ENCODE measurements around the gene NLRP11. TPM values are rescaled to one million over a fixed set of nuclear protein-coding genes. Genes with fewer than 3 reads are reported as not detected.

Gene NLRP11
- total and polyA plus RNA-seq, 2 experiments from 2014 or later: not detected

DNA sequence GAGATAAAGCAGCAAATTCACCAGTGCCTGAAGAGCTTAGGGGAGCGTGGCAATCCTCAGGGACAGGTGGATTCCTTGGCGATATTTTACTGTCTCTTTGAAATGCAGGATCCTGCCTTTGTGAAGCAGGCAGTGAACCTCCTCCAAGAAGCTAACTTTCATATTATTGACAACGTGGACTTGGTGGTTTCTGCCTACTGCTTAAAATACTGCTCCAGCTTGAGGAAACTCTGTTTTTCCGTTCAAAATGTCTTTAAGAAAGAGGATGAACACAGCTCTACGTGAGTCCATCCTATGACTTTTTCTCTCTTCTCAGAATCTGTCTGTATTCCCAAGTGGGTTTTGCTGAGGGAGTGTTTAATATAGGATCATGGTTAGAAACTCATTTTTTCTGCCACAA lies 27.2 kb upstream of the NLRP11 start:
- H3K27ac ChIP-seq (ENCODE audit: low read depth): no peak overlapping the region
- H3K27ac Mint-ChIP-seq: no peak overlapping the region
- peaks cover 37% of the 10 kb centered on the region for H3K36me3 Mint-ChIP-seq (ENCODE audit: low read depth)
- no peak overlapping the region for H3K4me2 ChIP-seq
- no peaks in the 10 kb centered on the region for H3K4me1 Mint-ChIP-seq
- TF ChIP-seq JUNB (IDR thresholded peaks at IDR 0.05; ENCODE audit: unreplicated experiment) (no peak), CREB1 (CRISPR knock-in tag; IDR thresholded peaks at IDR 0.05; ENCODE audit: low read depth) (no peak), POLR2AphosphoS5 (IDR thresholded peaks at IDR 0.05; ENCODE audit: low read depth) (no peak), EZH2phosphoT487 (IDR thresholded peaks at IDR 0.05; ENCODE audit: unreplicated experiment) (no peak), NANOG (IDR thresholded peaks at IDR 0.05; ENCODE audit: borderline replicate concordance) (no peak), ZNF331 (CRISPR knock-in tag; IDR thresholded peaks at IDR 0.05; ENCODE audit: low read depth) (no peak), STAT1 (IDR thresholded peaks at IDR 0.05; ENCODE audit: unreplicated experiment) (no peak), EZH2 (IDR thresholded peaks at IDR 0.05; ENCODE audit: low read depth, unreplicated experiment) (no peak), ZNF114 (CRISPR knock-in tag; IDR thresholded peaks at IDR 0.05) (no peak)
- TF ChIP-seq, protein P1, sequence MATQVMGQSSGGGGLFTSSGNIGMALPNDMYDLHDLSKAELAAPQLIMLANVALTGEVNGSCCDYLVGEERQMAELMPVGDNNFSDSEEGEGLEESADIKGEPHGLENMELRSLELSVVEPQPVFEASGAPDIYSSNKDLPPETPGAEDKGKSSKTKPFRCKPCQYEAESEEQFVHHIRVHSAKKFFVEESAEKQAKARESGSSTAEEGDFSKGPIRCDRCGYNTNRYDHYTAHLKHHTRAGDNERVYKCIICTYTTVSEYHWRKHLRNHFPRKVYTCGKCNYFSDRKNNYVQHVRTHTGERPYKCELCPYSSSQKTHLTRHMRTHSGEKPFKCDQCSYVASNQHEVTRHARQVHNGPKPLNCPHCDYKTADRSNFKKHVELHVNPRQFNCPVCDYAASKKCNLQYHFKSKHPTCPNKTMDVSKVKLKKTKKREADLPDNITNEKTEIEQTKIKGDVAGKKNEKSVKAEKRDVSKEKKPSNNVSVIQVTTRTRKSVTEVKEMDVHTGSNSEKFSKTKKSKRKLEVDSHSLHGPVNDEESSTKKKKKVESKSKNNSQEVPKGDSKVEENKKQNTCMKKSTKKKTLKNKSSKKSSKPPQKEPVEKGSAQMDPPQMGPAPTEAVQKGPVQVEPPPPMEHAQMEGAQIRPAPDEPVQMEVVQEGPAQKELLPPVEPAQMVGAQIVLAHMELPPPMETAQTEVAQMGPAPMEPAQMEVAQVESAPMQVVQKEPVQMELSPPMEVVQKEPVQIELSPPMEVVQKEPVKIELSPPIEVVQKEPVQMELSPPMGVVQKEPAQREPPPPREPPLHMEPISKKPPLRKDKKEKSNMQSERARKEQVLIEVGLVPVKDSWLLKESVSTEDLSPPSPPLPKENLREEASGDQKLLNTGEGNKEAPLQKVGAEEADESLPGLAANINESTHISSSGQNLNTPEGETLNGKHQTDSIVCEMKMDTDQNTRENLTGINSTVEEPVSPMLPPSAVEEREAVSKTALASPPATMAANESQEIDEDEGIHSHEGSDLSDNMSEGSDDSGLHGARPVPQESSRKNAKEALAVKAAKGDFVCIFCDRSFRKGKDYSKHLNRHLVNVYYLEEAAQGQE (IDR thresholded peaks at IDR 0.05; ENCODE audit: unreplicated experiment): no peak
- TF ChIP-seq, protein P2, sequence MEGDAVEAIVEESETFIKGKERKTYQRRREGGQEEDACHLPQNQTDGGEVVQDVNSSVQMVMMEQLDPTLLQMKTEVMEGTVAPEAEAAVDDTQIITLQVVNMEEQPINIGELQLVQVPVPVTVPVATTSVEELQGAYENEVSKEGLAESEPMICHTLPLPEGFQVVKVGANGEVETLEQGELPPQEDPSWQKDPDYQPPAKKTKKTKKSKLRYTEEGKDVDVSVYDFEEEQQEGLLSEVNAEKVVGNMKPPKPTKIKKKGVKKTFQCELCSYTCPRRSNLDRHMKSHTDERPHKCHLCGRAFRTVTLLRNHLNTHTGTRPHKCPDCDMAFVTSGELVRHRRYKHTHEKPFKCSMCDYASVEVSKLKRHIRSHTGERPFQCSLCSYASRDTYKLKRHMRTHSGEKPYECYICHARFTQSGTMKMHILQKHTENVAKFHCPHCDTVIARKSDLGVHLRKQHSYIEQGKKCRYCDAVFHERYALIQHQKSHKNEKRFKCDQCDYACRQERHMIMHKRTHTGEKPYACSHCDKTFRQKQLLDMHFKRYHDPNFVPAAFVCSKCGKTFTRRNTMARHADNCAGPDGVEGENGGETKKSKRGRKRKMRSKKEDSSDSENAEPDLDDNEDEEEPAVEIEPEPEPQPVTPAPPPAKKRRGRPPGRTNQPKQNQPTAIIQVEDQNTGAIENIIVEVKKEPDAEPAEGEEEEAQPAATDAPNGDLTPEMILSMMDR (conservative IDR thresholded peaks at IDR 0.05; ENCODE audit: low read depth in 2 of 2): no peak
- TF ChIP-seq, protein P3, sequence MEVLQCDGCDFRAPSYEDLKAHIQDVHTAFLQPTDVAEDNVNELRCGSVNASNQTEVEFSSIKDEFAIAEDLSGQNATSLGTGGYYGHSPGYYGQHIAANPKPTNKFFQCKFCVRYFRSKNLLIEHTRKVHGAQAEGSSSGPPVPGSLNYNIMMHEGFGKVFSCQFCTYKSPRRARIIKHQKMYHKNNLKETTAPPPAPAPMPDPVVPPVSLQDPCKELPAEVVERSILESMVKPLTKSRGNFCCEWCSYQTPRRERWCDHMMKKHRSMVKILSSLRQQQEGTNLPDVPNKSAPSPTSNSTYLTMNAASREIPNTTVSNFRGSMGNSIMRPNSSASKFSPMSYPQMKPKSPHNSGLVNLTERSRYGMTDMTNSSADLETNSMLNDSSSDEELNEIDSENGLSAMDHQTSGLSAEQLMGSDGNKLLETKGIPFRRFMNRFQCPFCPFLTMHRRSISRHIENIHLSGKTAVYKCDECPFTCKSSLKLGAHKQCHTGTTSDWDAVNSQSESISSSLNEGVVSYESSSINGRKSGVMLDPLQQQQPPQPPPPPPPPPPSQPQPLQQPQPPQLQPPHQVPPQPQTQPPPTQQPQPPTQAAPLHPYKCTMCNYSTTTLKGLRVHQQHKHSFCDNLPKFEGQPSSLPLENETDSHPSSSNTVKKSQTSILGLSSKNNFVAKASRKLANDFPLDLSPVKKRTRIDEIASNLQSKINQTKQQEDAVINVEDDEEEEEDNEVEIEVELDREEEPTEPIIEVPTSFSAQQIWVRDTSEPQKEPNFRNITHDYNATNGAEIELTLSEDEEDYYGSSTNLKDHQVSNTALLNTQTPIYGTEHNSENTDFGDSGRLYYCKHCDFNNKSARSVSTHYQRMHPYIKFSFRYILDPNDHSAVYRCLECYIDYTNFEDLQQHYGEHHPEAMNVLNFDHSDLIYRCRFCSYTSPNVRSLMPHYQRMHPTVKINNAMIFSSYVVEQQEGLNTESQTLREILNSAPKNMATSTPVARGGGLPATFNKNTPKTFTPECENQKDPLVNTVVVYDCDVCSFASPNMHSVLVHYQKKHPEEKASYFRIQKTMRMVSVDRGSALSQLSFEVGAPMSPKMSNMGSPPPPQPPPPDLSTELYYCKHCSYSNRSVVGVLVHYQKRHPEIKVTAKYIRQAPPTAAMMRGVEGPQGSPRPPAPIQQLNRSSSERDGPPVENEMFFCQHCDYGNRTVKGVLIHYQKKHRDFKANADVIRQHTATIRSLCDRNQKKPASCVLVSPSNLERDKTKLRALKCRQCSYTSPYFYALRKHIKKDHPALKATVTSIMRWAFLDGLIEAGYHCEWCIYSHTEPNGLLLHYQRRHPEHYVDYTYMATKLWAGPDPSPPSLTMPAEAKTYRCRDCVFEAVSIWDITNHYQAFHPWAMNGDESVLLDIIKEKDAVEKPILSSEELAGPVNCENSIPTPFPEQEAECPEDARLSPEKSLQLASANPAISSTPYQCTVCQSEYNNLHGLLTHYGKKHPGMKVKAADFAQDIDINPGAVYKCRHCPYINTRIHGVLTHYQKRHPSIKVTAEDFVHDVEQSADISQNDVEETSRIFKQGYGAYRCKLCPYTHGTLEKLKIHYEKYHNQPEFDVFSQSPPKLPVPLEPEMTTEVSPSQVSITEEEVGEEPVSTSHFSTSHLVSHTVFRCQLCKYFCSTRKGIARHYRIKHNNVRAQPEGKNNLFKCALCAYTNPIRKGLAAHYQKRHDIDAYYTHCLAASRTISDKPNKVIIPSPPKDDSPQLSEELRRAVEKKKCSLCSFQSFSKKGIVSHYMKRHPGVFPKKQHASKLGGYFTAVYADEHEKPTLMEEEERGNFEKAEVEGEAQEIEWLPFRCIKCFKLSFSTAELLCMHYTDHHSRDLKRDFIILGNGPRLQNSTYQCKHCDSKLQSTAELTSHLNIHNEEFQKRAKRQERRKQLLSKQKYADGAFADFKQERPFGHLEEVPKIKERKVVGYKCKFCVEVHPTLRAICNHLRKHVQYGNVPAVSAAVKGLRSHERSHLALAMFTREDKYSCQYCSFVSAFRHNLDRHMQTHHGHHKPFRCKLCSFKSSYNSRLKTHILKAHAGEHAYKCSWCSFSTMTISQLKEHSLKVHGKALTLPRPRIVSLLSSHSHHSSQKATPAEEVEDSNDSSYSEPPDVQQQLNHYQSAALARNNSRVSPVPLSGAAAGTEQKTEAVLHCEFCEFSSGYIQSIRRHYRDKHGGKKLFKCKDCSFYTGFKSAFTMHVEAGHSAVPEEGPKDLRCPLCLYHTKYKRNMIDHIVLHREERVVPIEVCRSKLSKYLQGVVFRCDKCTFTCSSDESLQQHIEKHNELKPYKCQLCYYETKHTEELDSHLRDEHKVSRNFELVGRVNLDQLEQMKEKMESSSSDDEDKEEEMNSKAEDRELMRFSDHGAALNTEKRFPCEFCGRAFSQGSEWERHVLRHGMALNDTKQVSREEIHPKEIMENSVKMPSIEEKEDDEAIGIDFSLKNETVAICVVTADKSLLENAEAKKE (CRISPR knock-in tag; IDR thresholded peaks at IDR 0.05): no peak
- TF ChIP-seq, protein P4, sequence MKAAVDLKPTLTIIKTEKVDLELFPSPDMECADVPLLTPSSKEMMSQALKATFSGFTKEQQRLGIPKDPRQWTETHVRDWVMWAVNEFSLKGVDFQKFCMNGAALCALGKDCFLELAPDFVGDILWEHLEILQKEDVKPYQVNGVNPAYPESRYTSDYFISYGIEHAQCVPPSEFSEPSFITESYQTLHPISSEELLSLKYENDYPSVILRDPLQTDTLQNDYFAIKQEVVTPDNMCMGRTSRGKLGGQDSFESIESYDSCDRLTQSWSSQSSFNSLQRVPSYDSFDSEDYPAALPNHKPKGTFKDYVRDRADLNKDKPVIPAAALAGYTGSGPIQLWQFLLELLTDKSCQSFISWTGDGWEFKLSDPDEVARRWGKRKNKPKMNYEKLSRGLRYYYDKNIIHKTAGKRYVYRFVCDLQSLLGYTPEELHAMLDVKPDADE (IDR thresholded peaks at IDR 0.05): no peak
- no peaks in the 10 kb centered on the region; the same call in 1 of the 2 replicates for H3K36me3 ChIP-seq (ENCODE audit: insufficient read depth)
- peaks cover under 1% of the 10 kb centered on the region for H3K27me3 Mint-ChIP-seq (ENCODE audit: insufficient read depth, low read depth, poor library complexity)
- no peaks in the 10 kb centered on the region for H4K20me1 ChIP-seq (replicated peaks; ENCODE audit: insufficient read depth)
- H3K4me3 ChIP-seq: no peak overlapping the region
- H3K79me2 ChIP-seq (replicated peaks; ENCODE audit: insufficient read depth): no peaks in the 10 kb centered on the region
- H3K27me3 ChIP-seq (ENCODE audit: insufficient read depth): no peaks in the 10 kb centered on the region
- H3K9me3 Mint-ChIP-seq: peaks cover 93% of the 10 kb centered on the region
- no peaks in the 10 kb centered on the region for H3K9me2 ChIP-seq (ENCODE audit: insufficient read depth)
- no peaks in the 10 kb centered on the region for H3F3A ChIP-seq (replicated peaks; ENCODE audit: low read depth)
- H2AFZ ChIP-seq: no peak overlapping the region
- ATAC-seq (no peak), DNase-seq (ENCODE audit: low spot score) (no peak)
- no peaks in the 10 kb centered on the region for H3K4me1 ChIP-seq (ENCODE audit: insufficient read depth)
- no peak overlapping the region for H3K4me3 Mint-ChIP-seq

All from GM23338 (cell line).